Thymus (tissue), 11 donors: ENCODE results near the gene PET117. TPM values are rescaled to one million over a fixed set of nuclear protein-coding genes. Genes with fewer than 3 reads are reported as not detected.
A peak's percentile ranks its signal among the peaks of the same experiment; 100 is the strongest.
"Not testable (repeated sequence)": the region's sequence is repeated elsewhere in the genome, so short reads cannot be mapped to it uniquely, and the experiment has no call there.

Experiments
- DNase-seq, 9 donors: peaks; one replicate each; pipeline ENCODE4 v3.0.0-alpha.2; 2013; ENCODE audit warnings: low spot score in 9 of 9, low read depth in 6 of 9, missing footprints in 1 of 9
- H3K27ac ChIP-seq, 2 donors: one replicate each; pipeline ENCODE4 v1.5.1; 2013; ENCODE audit warnings: control low read depth in 1 of 2, low read depth in 1 of 2, low read length in 1 of 2, mild to moderate bottlenecking in 1 of 2, moderate library complexity in 1 of 2
- H3K27me3 ChIP-seq, 2 donors: one replicate each; pipeline ENCODE4 v1.5.1; 2013; ENCODE audit warnings: low read length in 1 of 2; ENCODE audit not compliant: control insufficient read depth in 2 of 2, insufficient read depth in 1 of 2
- H3K36me3 ChIP-seq, 2 donors: one replicate each; pipeline ENCODE4 v1.5.1; 2013; ENCODE audit warnings: low read length in 1 of 2, mild to moderate bottlenecking in 1 of 2, moderate library complexity in 1 of 2; ENCODE audit not compliant: control insufficient read depth in 2 of 2, insufficient read depth in 2 of 2
- H3K4me1 ChIP-seq, 2 donors: one replicate each; pipeline ENCODE4 v1.5.1; 2013; ENCODE audit warnings: low read length in 2 of 2; ENCODE audit not compliant: control insufficient read depth in 2 of 2, insufficient read depth in 2 of 2
- H3K4me3 ChIP-seq, 2 donors: one replicate each; pipeline ENCODE4 v1.5.1; 2013; ENCODE audit warnings: low read length in 2 of 2, control low read depth in 1 of 2, mild to moderate bottlenecking in 1 of 2
- H3K9me3 ChIP-seq, 2 donors: one replicate each; pipeline ENCODE4 v1.5.1; 2013; ENCODE audit warnings: low read length in 1 of 2, mild to moderate bottlenecking in 1 of 2; ENCODE audit not compliant: control insufficient read depth in 2 of 2, insufficient read depth in 1 of 2
- WGBS: extraction: QIAGEN DNeasy Blood & Tissue Kit; methylation state at CpG from one replicate; pipeline ENCODE4 v1.1.7; 2013; 5-methylcytosine and 5-hydroxymethylcytosine counted together
- polyA plus RNA-seq: library from polyadenylated mRNA; stranded (reverse); fragments of 200-250 nt; gene quantifications from one replicate; pipeline ENCODE4 v1.2.3, GENCODE V29; 2013
- total RNA-seq: library from RNA; stranded (reverse); fragments of 120-200 nt; gene quantifications from one replicate; pipeline ENCODE4 v1.2.4, GENCODE V29; 2013
- donor health status: healthy.

Gene PET117
- total and polyA plus RNA-seq, 2 donors = 11.4 to 11.9 TPM

DNA sequence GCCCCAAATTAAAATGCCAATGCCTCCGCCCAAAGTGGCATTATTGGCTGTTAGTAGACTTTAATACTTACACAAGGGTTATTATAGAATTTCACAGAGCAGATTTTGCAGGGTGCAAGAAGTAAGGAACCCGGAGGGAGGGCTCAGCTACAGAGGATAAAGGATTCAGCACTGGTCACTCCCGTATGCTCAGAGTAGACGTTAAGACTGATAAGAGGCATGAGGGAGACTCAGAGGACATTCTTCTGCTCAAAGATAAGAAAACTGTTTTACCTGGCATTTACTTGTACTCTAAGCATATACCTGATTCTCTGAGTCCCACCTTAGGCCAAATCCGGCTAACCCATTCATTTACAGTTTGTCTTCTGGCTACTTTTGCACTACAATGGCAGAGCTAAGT, 43.5 kb upstream of the PET117 start:
- 81% methylated on average over 5 of the region's 5 CpGs for WGBS
- DNase-seq = no peak
- no peaks in the 10 kb centered on the region for H3K9me3 ChIP-seq

DNA sequence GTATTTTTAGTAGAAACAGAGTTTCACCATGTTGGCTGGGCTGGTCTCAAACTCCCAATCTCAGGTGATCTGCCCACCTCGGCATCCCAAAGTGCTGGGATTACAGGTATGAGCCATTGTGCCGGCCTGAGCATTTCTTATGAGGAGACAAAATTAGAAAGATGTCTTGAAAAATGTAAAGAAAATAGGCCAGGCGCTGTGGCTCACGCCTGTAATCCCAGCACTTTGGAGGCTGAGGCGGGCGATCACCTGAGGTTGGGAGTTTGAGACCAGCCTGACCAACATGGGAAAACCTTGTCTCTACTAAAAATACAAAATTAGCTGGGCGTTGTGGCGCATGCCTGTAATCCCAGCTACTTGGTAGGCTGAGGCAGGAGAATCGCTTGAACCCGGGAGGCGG, 37.1 kb upstream of the PET117 start:
- not testable (repeated sequence) for DNase-seq, H3K36me3 ChIP-seq, H3K4me1 ChIP-seq, H3K27me3 ChIP-seq, H3K9me3 ChIP-seq, H3K4me3 ChIP-seq, H3K27ac ChIP-seq
- whole genome bisulfite sequencing = 97% methylated on average over 11 of the region's 11 CpGs

More for the DNA sequence above, 43.5 kb upstream of the PET117 start:
- no peak overlapping the region for H3K27ac ChIP-seq
- H3K4me3 ChIP-seq = no peak overlapping the region
- H3K36me3 ChIP-seq = no peaks in the 10 kb centered on the region
- no peaks in the 10 kb centered on the region for H3K27me3 ChIP-seq
- H3K4me1 ChIP-seq = no peaks in the 10 kb centered on the region

DNA sequence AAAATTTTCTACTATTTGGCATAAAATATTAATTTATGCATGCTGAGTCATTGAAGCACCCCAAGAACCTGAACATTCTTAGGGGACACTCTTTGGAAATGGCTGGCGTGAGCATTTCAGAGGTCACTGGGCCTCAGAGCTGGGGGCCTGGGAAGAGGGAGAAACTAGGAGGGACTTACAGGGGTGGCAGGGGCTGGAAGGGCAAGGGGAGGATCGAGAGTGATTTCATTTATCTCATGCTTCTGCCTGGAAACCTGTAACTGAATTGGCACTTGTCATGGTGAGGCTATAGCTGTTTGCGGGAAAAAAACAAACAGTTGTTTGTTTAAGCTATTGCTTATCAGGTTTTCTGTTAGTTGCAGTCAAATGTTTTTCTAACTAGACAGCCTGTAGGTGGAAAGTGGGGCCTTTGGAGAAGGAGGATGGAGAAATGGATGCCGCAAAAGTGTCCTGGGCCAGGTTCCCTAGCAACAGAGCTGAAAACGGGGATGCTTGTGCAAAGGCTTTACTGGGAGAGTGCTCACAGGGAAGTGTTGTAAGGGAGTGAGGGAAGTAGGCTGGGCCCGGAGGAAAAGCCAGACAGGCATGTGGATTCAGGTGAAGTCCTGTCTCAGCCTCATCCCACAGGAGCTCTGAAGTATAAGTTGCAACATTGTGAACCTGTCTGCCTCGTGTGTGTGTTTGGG, 36.4 kb upstream of the PET117 start:
- Histone ChIP-seq H3K36me3 (no peaks in the 10 kb centered on the region), H3K4me3 (no peak overlapping the region), H3K27me3 (peaks cover 0 to 5% of the 10 kb centered on the region in 2 donors), H3K27ac (no peak overlapping the region), H3K9me3 (no peaks in the 10 kb centered on the region), H3K4me1 (no peaks in the 10 kb centered on the region)
- 73% methylated on average over 7 of the region's 7 CpGs for WGBS
- no peak for DNase-seq

DNA sequence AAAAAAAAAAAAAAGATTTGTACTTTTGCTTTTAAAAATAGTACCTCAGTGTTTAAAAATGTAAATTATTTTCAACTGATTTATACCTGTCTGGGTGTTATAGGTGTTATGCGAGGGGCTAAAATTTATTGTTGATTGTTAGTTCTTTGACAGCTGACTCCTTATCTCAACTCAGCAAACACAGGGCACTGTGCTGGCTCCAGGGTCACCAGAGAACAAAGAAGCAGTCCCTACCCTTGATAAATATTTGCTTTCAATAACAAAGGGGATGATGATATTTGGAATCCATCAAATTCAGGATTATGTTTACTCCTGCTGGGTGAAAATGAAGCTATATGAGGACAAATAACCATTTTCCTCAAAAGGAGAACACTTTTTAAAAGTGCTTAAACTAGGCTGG, 34.2 kb upstream of the PET117 start:
- Histone ChIP-seq H3K4me3 (no peak overlapping the region), H3K36me3 (no peaks in the 10 kb centered on the region), H3K27me3 (peaks cover 0 to 5% of the 10 kb centered on the region in 2 donors), H3K27ac (no peak overlapping the region), H3K4me1 (no peaks in the 10 kb centered on the region), H3K9me3 (no peaks in the 10 kb centered on the region)
- no peak for DNase-seq
- WGBS = 88% methylated on average over 1 of the region's 1 CpG

DNA sequence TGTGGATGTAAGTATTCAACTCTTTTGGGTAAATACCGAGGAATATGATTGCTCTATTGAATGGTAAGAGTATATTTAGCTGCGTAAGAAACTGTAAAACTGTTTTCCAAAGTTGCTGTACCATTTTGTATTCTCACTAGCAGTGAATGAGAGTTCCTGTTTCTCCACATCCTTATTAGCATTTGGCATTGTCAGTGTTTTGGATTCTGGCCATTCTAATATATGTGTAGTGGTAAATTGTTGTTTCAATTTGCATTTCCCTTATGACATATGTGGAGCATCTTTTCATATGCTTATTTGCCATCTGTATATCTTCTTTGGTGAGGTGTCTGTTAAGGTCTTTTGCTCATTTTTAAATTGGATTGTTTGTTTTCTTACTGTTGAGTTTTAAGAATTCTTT, 29.3 kb upstream of the PET117 start:
- Histone ChIP-seq H3K27ac (no peak overlapping the region), H3K27me3 (no peaks in the 10 kb centered on the region), H3K4me1 (no peaks in the 10 kb centered on the region), H3K9me3 (no peaks in the 10 kb centered on the region), H3K36me3 (no peaks in the 10 kb centered on the region), H3K4me3 (no peak overlapping the region)
- no peak for DNase-seq
- 95% methylated on average over 2 of the region's 2 CpGs for WGBS

DNA sequence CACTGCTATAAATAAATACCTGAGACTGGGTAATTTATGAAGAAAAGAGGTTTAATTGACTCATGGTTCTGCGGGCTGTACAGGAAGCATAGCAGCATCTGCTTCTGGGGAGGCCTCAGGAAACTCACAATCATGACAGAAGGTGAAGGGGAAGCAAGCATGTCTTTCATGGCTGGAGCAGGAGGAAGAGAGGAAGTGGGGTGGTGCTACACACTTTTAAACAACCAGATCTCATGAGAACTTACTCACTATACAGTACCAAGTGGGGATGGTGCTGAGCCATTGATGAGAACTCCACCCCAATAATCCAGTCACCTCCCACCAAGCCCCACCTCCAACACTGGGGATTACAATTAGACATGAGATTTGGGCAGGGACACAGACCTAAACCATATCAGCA, 9.1 kb upstream of the PET117 start:
- H3K27ac ChIP-seq = not testable (repeated sequence)

DNA sequence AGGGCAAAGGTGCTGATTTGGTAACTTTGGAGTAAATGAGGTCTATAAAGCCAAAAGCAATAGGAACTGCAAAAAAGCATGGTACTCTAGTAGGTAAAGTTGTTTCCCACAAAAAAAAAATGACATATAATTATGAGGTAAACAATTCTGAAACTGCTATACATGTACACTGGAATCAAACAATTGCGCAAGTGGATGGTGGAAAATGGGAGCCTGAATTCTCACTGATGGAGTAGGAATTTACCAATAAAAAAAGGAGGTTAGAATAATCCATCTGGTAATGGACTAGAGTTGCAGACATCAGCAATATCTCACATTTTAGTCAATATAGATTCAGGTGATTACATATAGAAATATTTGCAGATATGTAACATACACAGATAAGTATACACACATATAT, 5.0 kb upstream of the PET117 start:
- Histone ChIP-seq H3K4me1 (no peaks in the 10 kb centered on the region), H3K4me3 (no peak overlapping the region), H3K9me3 (no peaks in the 10 kb centered on the region), H3K27me3 (no peaks in the 10 kb centered on the region), H3K36me3 (no peaks in the 10 kb centered on the region), H3K27ac (no peak overlapping the region)
- DNase-seq = no peak
- 100% methylated on average over 1 of the region's 1 CpG for WGBS

More for the DNA sequence above, 9.1 kb upstream of the PET117 start:
- H3K4me3 ChIP-seq, H3K9me3 ChIP-seq, H3K27me3 ChIP-seq, H3K36me3 ChIP-seq, H3K4me1 ChIP-seq: not testable (repeated sequence)
- 16% methylated on average over 1 of the region's 1 CpG for WGBS
- peak in 1 of 9 donors; percentile 25 for DNase-seq

DNA sequence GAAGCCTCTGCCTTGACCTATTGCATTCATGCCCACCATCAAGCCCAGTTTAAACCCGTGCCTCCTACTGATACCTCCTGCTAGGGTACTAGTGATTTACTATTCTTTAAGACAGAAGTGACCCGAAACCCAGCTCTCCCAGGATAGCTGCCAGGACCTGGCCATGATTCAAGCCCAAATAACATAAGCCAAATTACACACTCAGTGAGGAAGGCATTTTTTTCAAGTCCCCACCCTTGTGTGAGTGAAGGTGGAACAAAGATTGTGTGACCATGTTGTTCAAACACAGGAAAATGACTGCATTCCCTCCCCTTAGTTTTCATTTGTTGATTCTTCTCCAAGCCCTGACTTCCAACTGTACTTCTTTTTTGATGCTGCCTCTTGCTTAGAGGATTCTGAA, 3.7 kb upstream of the PET117 start:
- no peak for DNase-seq
- Histone ChIP-seq H3K4me1 (peaks cover under 1 to 4% of the 10 kb centered on the region in 2 donors), H3K9me3 (no peaks in the 10 kb centered on the region), H3K27me3 (no peaks in the 10 kb centered on the region), H3K27ac (no peak overlapping the region), H3K36me3 (no peaks in the 10 kb centered on the region), H3K4me3 (no peak overlapping the region)
- 88% methylated on average over 2 of the region's 2 CpGs for whole genome bisulfite sequencing

DNA sequence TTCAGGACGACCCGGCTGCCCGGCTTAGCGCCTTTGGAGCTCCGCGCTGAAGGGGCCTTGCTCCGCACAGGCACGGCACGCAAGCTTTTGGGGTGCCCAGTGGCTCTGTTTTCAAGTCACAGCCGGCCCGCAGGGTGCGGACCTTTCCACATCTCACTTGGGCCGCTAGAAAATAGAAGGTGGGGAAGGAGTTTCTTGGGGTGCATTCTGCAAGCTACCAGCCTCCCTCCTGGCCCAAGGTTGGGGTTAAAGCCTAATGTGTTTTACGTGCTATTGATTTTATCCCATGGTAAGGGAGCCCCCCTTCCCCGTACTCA, 561 bp downstream of the PET117 start:
- Histone ChIP-seq H3K36me3 (peaks cover 4 to 8% of the 10 kb centered on the region in 2 donors), H3K4me1 (peaks cover 3 to 9% of the 10 kb centered on the region in 2 donors), H3K9me3 (no peaks in the 10 kb centered on the region), H3K4me3 (peak overlapping the region; percentile 87 to 97), H3K27me3 (no peaks in the 10 kb centered on the region), H3K27ac (peak overlapping the region; percentile 45 to 96)
- DNase-seq = no peak
- WGBS = under 1% methylated on average over 15 of the region's 15 CpGs
